Endothelial cell of umbilical vein (primary cell): ENCODE measurements around the gene HASPIN. TPM values are rescaled to one million over a fixed set of nuclear protein-coding genes. Genes with fewer than 3 reads are reported as not detected.
A peak's percentile ranks its signal among the peaks of the same experiment; 100 is the strongest.

Experiments used
- BruUV-seq: library from RNA; stranded (reverse); fragments of 400-500 nt; replicated peaks from 2 replicates; lab custom pipeline; 2021; lab: Mats Ljungman, UMichigan
- CTCF ChIA-PET: fragments of 300-600, 350-600 bp; sonication (Branson Sonifier 250); formaldehyde crosslinking; loops from one replicate; lab custom pipeline; 2021; ENCODE audit warnings: antibody characterized with exemption, inconsistent platforms; lab: Charles Lee
- POLR2A ChIA-PET: fragments of 300-600, 350-600 bp; sonication (Branson Sonifier 250); formaldehyde crosslinking; loops from one replicate; lab custom pipeline; 2021; ENCODE audit warnings: antibody characterized with exemption, inconsistent platforms; lab: Charles Lee
- DNase-seq: peaks from one replicate; pipeline ENCODE4 v3.0.0-alpha.2; 2011; ENCODE audit warnings: low read depth, low spot score
- FAIRE-seq: peaks from 2 replicates; lab custom pipeline; 2011; peaks lifted over from hg19 to GRCh38; lab: Jason Lieb, UNC
- H2AFZ ChIP-seq: 2 replicates; pipeline ENCODE4 v1.6.0; 2012; ENCODE audit warnings: low read depth, low read length, control low read depth, inconsistent platforms
- H3K27ac ChIP-seq: 2 replicates; pipeline ENCODE4 v1.5.1; 2011; ENCODE audit warnings: low read depth, mild to moderate bottlenecking, control low read depth, low read length, moderate library complexity; ENCODE audit not compliant: insufficient read depth
- H3K27me3 ChIP-seq, 2 experiments: 2 replicates each; pipeline versions ENCODE4 v1.6.0 to v1.6.1; 2011; ENCODE audit warnings: low read length in 2 of 2, mixed read lengths in 1 of 2; ENCODE audit not compliant: control insufficient read depth in 2 of 2, insufficient read depth in 2 of 2
- H3K36me3 ChIP-seq, 2 experiments: 2 replicates in 1 of 2; 3 replicates in 1 of 2; pipeline ENCODE4 v1.5.1; 2011; ENCODE audit warnings: low read length in 2 of 2, mild to moderate bottlenecking in 1 of 2, moderate library complexity in 1 of 2; ENCODE audit not compliant: control insufficient read depth in 2 of 2, insufficient read depth in 2 of 2; ENCODE audit errors: extremely low read depth in 1 of 2
- H3K4me1 ChIP-seq: 3 replicates; pipeline ENCODE4 v1.5.1; 2011; ENCODE audit warnings: mild to moderate bottlenecking, low read length; ENCODE audit not compliant: control insufficient read depth, insufficient read depth; ENCODE audit errors: extremely low read depth
- H3K4me2 ChIP-seq: 2 replicates; pipeline ENCODE4 v1.6.1; 2011; ENCODE audit warnings: low read length, control low read depth, mixed read lengths; ENCODE audit not compliant: insufficient read depth
- H3K4me3 ChIP-seq, 3 experiments: fragments of 200-600 bp in 1 of 3; sonication (generic), shearing (Covaris generic) in 1 of 3; replicated peaks in 1 of 3; 2 replicates each; pipeline ENCODE4 v1.5.1; 2011 to 2016; ENCODE audit warnings: control low read depth in 3 of 3, low read length in 3 of 3, mild to moderate bottlenecking in 2 of 3, inconsistent platforms in 1 of 3, low read depth in 1 of 3, moderate library complexity in 1 of 3; ENCODE audit not compliant: insufficient read depth in 1 of 3
- H3K79me2 ChIP-seq: 2 replicates; pipeline ENCODE4 v1.6.0; 2012; ENCODE audit warnings: low read length, inconsistent platforms; ENCODE audit not compliant: control insufficient read depth, insufficient read depth
- H3K9ac ChIP-seq: replicated peaks from 2 replicates; pipeline ENCODE3; 2011; ENCODE audit warnings: low read length, control low read depth; ENCODE audit not compliant: insufficient read depth; ENCODE audit errors: extremely low read depth
- H3K9me1 ChIP-seq: replicated peaks from 3 replicates; pipeline ENCODE4 v1.6.0; 2011; ENCODE audit warnings: mild to moderate bottlenecking, low read length; ENCODE audit not compliant: control insufficient read depth, insufficient read depth; ENCODE audit errors: extremely low read depth
- H3K9me3 ChIP-seq: replicated peaks from 2 replicates; pipeline ENCODE4 v1.5.1; 2012; ENCODE audit warnings: low read length, inconsistent platforms; ENCODE audit not compliant: control insufficient read depth, insufficient read depth
- H4K20me1 ChIP-seq: replicated peaks from 2 replicates; pipeline ENCODE3; 2011; ENCODE audit warnings: mild to moderate bottlenecking, low read length; ENCODE audit not compliant: control insufficient read depth, insufficient read depth; ENCODE audit errors: extremely low read depth
- EZH2 ChIP-seq: IDR thresholded peaks from 2 replicates; pipeline ENCODE4 v1.6.1; 2012; ENCODE audit warnings: borderline replicate concordance, low read depth, mild to moderate bottlenecking, moderate library complexity, low read length, inconsistent platforms; ENCODE audit not compliant: severe bottlenecking
- FOS ChIP-seq: IDR thresholded peaks from 2 replicates; pipeline ENCODE4 v1.6.1; 2011; ENCODE audit warnings: mild to moderate bottlenecking, low read length, moderate library complexity, borderline replicate concordance; ENCODE audit not compliant: insufficient read depth
- GATA2 ChIP-seq: IDR thresholded peaks from 2 replicates; pipeline ENCODE4 v1.7.0; 2011; ENCODE audit warnings: low read depth, mild to moderate bottlenecking, moderate library complexity, mixed read lengths, low read length; ENCODE audit not compliant: insufficient read length, insufficient read depth
- JUN ChIP-seq: IDR thresholded peaks from 2 replicates; pipeline ENCODE4 v1.6.1; 2011; ENCODE audit warnings: borderline replicate concordance, low read depth; ENCODE audit not compliant: insufficient read length, insufficient read depth
- MAX ChIP-seq: IDR thresholded peaks from 2 replicates; pipeline ENCODE4 v1.6.1; 2011; ENCODE audit not compliant: insufficient read depth, insufficient read length
- MYC ChIP-seq: IDR thresholded peaks from one replicate; pipeline ENCODE4 v1.6.1; 2011; ENCODE audit warnings: mild to moderate bottlenecking, low read depth, low read length
- POLR2A ChIP-seq: IDR thresholded peaks from 2 replicates; pipeline ENCODE4 v1.6.1; 2012; ENCODE audit warnings: low read depth, mild to moderate bottlenecking, control low read depth, low read length
- POLR2AphosphoS5 ChIP-seq: IDR thresholded peaks from 2 replicates; pipeline ENCODE4 v1.6.1; 2012; ENCODE audit warnings: low read depth, mild to moderate bottlenecking, control low read depth, low read length, moderate library complexity; ENCODE audit not compliant: insufficient read depth
- dilution Hi-C: fragments of 300-500 bp; cut with MboI; formaldehyde crosslinking; loops from one replicate; pipeline ENCODE4 v1.15.0; 2019; ENCODE audit warnings: low sequenced_read_pairs; ENCODE audit not compliant: extremely low pct_ligation_motif_present
- intact Hi-C: fragments of 100-400 bp; cut with micrococcal nuclease; formaldehyde crosslinking; loops from one replicate; pipeline ENCODE4 v1.10.0; 2022
- polyA plus RNA-seq, 4 experiments: library from polyadenylated mRNA; depleted of rRNA in 3 of 4; stranded (reverse) in 3 of 4; unstranded in 1 of 4; fragments of >200 nt; gene quantifications; 2 replicates each; pipeline versions ENCODE4 v1.2.1 to v1.2.3, GENCODE V29; 2011 to 2012; ENCODE audit warnings: missing spikeins in 1 of 4
- total RNA-seq: library from RNA; stranded (reverse); gene quantifications from 2 replicates; pipeline ENCODE4 v1.2.3, GENCODE V29; 2021
- TF ChIP-seq, protein P1 (sequence below), 2 donors: IDR thresholded peaks; 1 replicate in 1 of 2; 2 replicates in 1 of 2; pipeline ENCODE4 v1.5.1; 2011; ENCODE audit warnings: low read length in 2 of 2, mild to moderate bottlenecking in 2 of 2, moderate library complexity in 2 of 2, control low read depth in 1 of 2, inconsistent platforms in 1 of 2, low read depth in 1 of 2; ENCODE audit not compliant: insufficient read depth in 1 of 2; ENCODE audit errors: extremely low read depth in 1 of 2

Gene HASPIN
- total and polyA plus RNA-seq, 2 donors (not counting 3 experiments of a cell fraction or from before 2014, with no cell fraction given) = 2.7 to 13.2 TPM

DNA sequence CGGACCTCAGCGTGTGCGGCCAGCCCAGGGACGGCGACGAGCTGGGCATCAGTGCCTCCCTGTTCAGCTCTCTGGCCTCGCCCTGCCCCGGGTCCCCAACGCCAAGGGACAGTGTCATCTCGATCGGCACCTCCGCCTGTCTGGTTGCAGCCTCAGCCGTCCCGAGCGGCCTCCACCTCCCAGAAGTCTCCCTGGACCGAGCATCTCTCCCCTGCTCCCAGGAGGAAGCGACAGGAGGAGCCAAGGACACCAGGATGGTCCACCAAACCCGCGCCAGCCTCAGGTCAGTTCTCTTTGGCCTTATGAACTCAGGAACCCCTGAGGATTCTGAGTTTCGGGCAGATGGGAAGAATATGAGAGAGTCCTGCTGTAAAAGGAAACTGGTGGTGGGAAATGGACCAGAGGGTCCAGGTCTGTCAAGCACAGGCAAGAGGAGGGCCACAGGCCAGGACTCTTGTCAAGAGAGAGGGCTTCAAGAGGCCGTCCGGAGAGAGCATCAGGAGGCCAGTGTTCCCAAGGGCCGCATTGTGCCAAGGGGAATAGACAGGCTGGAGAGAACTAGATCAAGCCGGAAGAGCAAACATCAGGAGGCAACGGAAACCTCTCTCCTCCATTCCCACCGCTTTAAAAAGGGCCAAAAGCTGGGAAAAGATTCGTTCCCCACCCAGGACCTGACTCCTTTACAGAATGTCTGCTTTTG is 825 bp downstream of the HASPIN start:
- Histone ChIP-seq H3K9me3 (no peaks in the 10 kb centered on the region), H3K9me1 (no peaks in the 10 kb centered on the region), H3K36me3 (peaks cover 0 to 4% of the 10 kb centered on the region in 2 experiments), H3K9ac (peak overlapping the region; percentile 82), H3K4me1 (peaks cover 26% of the 10 kb centered on the region), H3K4me2 (peak overlapping the region; percentile 76), H3K27me3 (no peaks in the 10 kb centered on the region), H3K27ac (peak overlapping the region; percentile 13), H3K4me3 (peak overlapping the region; percentile 70 to 91 (median 89)), H2AFZ (peak overlapping the region; percentile 81), H4K20me1 (no peaks in the 10 kb centered on the region), H3K79me2 (peaks cover 44% of the 10 kb centered on the region)
- BruUV-seq = TSS peak; percentile 20
- intact Hi-C loops (loop anchor here (5.0 kb wide), 1 partner anchor 57 kb away; the partner anchor contains the start of genes EMC6 and TAX1BP3), dilution Hi-C loops (no loop called here)
- FAIRE-seq (peak; percentile 8), DNase-seq (peak; percentile 23)
- CTCF ChIA-PET = interaction anchor here (1.1 to 5.0 kb wide), 3 partner anchors 13 to 122 kb away, joined by 3 to 34 read pairs (median 18); no protein-coding TSS in a partner anchor
- no peak for TF ChIP-seq MYC
- TF ChIP-seq GATA2 = no peak
- TF ChIP-seq EZH2 = no peak
- TF ChIP-seq JUN = no peak
- no peak for TF ChIP-seq FOS
- TF ChIP-seq POLR2A = no peak
- TF ChIP-seq MAX = no peak
- TF ChIP-seq POLR2AphosphoS5 = no peak
- TF ChIP-seq, protein P1, sequence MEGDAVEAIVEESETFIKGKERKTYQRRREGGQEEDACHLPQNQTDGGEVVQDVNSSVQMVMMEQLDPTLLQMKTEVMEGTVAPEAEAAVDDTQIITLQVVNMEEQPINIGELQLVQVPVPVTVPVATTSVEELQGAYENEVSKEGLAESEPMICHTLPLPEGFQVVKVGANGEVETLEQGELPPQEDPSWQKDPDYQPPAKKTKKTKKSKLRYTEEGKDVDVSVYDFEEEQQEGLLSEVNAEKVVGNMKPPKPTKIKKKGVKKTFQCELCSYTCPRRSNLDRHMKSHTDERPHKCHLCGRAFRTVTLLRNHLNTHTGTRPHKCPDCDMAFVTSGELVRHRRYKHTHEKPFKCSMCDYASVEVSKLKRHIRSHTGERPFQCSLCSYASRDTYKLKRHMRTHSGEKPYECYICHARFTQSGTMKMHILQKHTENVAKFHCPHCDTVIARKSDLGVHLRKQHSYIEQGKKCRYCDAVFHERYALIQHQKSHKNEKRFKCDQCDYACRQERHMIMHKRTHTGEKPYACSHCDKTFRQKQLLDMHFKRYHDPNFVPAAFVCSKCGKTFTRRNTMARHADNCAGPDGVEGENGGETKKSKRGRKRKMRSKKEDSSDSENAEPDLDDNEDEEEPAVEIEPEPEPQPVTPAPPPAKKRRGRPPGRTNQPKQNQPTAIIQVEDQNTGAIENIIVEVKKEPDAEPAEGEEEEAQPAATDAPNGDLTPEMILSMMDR (IDR thresholded peaks at IDR 0.05; ENCODE audit: extremely low read depth in 1 of 2, insufficient read depth in 1 of 2, low read depth in 1 of 2, low read length in 2 of 2) = no peak
- POLR2A ChIA-PET = no interaction called here
